ENCODE measurements around the gene C17orf58. TPM values are rescaled to one million over a fixed set of nuclear protein-coding genes. Genes with fewer than 3 reads are reported as not detected.
"Not testable (repeated sequence)": the region's sequence is repeated elsewhere in the genome, so short reads cannot be mapped to it uniquely, and the experiment has no call there.

C17orf58 gene
- total RNA-seq = 10 to 100 TPM; 19.2 to 24.6 TPM

DNA sequence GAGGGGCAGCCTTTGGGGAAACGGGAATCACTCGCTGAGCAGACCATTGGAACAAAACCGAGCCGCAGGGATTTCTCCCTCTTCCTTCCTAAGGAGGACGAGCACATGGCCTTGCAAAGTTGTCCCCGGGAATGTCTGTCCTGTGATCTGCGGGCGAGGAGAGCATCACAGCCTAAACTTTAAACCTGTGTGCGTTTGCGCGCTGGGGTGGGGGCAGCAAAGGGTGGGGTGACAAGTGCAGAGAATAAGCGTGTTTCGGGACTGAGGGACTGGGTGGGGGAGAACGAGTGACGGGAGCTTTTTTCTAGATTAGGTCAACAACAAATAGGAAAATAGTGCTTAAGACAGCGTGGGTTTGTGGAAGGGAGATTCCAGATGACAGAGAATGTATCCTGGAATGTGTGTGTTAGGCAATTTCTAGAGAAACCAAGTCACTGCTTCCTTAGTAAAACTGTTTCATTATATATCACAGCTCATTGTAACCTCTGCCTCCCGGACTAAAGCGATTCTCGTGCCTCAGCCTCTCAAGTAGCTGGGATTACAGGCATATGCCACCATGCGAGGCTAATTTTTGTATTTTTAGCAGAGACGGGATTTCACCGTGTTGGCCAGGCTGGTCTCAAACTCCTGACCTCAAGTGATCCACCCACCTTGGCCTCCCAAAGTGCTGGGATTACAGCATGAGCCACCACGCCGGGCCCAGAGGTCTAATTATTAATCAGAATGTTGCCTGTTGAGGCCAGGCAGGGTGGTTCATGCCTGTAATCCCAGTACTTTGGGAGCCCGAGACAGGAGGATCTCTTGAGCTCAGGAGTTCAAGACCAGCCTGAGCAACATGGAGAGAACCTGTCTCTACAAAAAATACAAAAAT, at the start of gene C17orf58:
Gene C17orf58, minus strand, starts transcription at position 169 of the 871 bp plus-strand sequence. CDS start 271 bp downstream, outside the sequence.
- H3K9me3 Mint-ChIP-seq; DNase-seq (ENCODE audit: low spot score); ATAC-seq; H3K36me3 Mint-ChIP-seq: not testable (repeated sequence)
- H3K27me3 Mint-ChIP-seq = peaks cover 16 to 19% of the 10 kb centered on the region in 2 donors
- peaks cover 30 to 34% of the 10 kb centered on the region in 2 donors for H3K4me1 Mint-ChIP-seq (ENCODE audit: low read depth in 2 of 2)
- peak within 1 kb of the TSS; percentile 79 to 92 for H3K27ac Mint-ChIP-seq
- H3K4me3 Mint-ChIP-seq = peak within 1 kb of the TSS; percentile 94

DNA sequence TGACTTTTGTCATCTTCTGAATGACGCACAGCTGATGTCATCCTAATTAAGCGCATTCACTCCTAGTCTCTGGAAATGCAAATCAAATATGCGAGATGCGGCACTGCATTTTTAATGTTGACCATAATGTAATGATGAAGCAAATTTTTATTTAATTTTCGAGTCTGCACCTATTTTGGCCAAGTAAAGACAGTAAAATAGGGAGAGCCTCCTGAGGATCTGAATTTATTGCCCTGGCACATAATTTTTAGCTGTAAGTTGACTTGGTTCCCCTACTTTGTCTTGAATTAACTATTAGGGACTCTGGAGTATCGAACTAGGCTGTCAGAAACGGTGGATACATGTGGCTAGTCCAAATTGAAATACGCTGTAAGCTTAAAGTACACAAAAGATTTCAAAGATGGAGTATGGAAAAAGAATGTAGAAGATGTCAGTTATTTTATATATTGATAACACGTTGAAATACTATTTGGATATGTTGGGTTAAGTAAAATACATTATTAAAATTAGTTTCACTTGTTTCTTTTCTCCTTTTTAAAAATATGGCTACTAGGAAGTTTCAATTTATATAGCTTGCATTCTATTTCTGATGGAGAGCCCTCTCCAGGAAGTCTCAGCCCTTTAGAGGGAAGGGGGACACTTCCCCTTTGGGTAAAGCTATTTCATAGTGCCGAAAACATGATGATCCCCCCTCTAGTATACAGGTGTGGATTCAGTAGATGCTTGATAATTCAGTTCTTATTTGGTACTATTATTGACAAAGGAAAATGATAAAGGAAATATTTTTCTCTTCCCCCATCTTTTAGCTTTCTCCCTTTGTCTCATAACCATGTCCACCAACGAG, 40.3 kb upstream of the C17orf58 start:
- Mint-ChIP-seq H3K4me3 (peak overlapping the region; percentile 91), H3K36me3 (peaks cover 21% of the 10 kb centered on the region), H3K4me1 (ENCODE audit: low read depth in 2 of 2) (peaks cover 8 to 12% of the 10 kb centered on the region in 2 donors), H3K9me3 (no peaks in the 10 kb centered on the region), H3K27me3 (no peaks in the 10 kb centered on the region), H3K27ac (peak overlapping the region; percentile 86 to 92)
- ATAC-seq = no peak
- DNase-seq (ENCODE audit: low spot score) = no peak

DNA sequence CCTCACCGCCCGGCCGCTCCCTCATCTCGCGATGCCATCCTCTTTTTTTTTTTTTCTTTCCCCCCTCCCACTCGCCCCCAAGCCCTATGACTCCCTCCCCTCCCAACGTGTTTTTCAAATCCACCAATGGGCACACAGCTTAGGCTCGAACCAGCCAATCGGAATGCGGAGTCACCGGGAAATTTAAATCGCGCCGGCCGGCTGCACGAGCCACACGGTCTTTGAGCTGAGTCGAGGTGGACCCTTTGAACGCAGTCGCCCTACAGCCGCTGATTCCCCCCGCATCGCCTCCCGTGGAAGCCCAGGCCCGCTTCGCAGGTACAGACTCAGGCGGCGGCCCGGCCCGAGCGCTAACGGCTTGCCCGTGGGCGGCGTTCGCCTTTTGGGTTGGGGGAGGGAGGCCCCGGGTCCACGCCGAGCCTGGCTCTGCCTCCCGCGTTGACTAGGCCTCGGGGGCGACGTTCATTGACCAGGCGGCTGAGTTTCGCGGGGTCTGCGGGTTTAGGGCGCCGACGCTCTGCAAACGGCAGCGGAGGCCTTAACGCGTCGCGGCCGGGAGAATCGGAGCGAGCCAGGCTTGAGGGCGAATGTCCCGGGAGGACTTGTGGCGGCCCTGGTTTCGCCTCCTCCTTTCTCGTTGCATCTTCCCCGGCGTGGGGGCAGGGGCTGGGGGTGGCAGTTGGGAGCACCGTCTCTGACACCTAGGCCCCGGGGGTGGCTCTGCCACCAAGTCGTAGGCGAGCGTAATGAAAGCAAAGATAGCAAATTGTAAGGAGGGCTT, 39.4 kb upstream of the C17orf58 start, which contains the start of gene KPNA2:
Gene KPNA2, plus strand, starts transcription at position 213 of the 781 bp plus-strand sequence. CDS start 1,398 bp downstream, outside the sequence.
- Mint-ChIP-seq H3K4me3 (peak within 1 kb of the TSS; percentile 91), H3K4me1 (ENCODE audit: low read depth in 2 of 2) (peaks cover 8 to 12% of the 10 kb centered on the region in 2 donors), H3K27me3 (no peaks in the 10 kb centered on the region), H3K36me3 (peaks cover 18% of the 10 kb centered on the region), H3K27ac (peak within 1 kb of the TSS; percentile 86 to 92), H3K9me3 (no peaks in the 10 kb centered on the region)
- peak; percentile 95 for DNase-seq (ENCODE audit: low spot score)
- ATAC-seq = peak; percentile 95 to 96

DNA sequence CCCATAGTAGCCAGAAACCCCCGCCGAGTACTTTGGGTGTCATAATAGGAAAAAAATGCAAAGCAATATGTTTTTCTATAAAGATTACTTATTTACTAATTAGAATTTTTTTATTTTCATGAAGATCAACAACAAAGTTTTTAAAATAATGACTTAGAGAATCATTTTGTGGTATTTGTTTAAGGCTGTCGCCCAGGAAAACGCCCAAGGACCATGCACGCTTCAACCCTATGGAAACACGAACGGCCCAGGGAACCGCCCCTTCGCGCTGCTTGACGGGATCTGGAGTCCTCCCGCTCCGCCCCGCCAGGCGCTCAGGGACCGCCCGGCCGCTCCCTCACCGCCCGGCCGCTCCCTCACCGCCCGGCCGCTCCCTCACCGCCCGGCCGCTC, 38.9 kb upstream of the C17orf58 start:
- ATAC-seq = peak; percentile 92 to 93
- peak; percentile 94 for DNase-seq (ENCODE audit: low spot score)
- Mint-ChIP-seq H3K9me3 (no peaks in the 10 kb centered on the region), H3K27me3 (no peaks in the 10 kb centered on the region), H3K4me1 (ENCODE audit: low read depth in 2 of 2) (peaks cover 8 to 12% of the 10 kb centered on the region in 2 donors), H3K27ac (peak overlapping the region; percentile 86 to 92), H3K36me3 (peaks cover 14% of the 10 kb centered on the region), H3K4me3 (peak overlapping the region; percentile 91)

DNA sequence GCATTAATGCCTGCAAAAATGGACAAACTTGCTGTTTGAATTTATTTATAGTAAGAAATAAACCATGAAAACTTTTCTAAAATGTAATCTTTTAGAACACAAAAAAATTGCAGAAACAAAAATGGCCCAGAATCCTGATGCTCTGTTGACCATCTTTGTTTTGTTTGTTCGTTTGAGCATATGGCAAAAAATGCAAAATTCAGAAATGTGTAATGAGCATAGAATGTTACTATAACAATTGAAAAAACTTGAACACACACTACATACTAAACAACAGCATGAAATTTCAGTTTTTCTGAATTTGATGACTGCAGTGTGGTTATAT, 38.1 kb upstream of the C17orf58 start:
- DNase-seq (ENCODE audit: low spot score) (no peak), ATAC-seq (no peak)
- Mint-ChIP-seq H3K27me3 (no peaks in the 10 kb centered on the region), H3K36me3 (peaks cover 12% of the 10 kb centered on the region), H3K4me3 (no peak overlapping the region), H3K4me1 (ENCODE audit: low read depth in 2 of 2) (peaks cover 8 to 12% of the 10 kb centered on the region in 2 donors), H3K27ac (no peak overlapping the region), H3K9me3 (no peaks in the 10 kb centered on the region)

DNA sequence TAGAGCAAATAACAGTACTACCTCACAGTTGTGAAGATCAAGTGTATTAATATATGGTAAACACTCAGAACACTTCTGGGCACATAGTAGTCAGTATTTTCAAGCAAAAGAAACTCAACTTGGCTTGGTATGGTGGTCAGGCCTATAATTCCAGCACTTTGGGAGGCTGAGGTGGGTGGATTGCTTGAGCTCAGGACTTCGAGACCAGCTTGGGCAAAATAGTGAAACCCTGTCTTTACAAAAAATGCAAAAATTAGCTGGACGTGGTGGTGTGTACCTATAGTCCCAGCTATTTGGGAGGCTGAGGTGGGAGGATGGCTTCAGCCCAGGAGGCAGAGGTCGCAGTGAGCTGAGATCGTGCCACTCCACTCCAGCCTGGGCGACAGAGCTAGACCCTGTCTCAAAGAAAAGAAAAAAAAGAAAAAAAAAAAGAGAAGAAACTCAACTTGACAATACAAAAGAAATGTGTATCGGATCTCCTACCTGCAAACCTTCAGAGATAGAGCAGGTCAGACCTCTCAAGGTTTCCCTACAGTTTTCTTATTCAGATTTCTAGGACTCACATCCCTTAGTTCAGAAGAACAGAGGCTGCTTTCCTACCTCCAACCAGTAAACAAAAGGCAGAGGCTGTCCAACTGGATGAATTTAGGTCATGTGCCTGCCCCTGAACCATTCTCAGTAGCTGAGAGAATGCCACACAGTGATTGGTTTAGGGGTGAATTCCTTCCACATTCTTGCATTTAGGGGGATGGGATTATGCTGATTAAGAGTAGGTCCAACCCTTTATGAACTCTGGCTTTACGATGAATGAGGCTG, 37.6 kb upstream of the C17orf58 start:
- no peak overlapping the region for H3K27ac Mint-ChIP-seq
- no peaks in the 10 kb centered on the region for H3K9me3 Mint-ChIP-seq
- no peak overlapping the region for H3K4me3 Mint-ChIP-seq
- peaks cover 8 to 12% of the 10 kb centered on the region in 2 donors for H3K4me1 Mint-ChIP-seq (ENCODE audit: low read depth in 2 of 2)
- peaks cover 12% of the 10 kb centered on the region for H3K36me3 Mint-ChIP-seq
- DNase-seq (ENCODE audit: low spot score) = no peak
- no peaks in the 10 kb centered on the region for H3K27me3 Mint-ChIP-seq
- no peak for ATAC-seq

DNA sequence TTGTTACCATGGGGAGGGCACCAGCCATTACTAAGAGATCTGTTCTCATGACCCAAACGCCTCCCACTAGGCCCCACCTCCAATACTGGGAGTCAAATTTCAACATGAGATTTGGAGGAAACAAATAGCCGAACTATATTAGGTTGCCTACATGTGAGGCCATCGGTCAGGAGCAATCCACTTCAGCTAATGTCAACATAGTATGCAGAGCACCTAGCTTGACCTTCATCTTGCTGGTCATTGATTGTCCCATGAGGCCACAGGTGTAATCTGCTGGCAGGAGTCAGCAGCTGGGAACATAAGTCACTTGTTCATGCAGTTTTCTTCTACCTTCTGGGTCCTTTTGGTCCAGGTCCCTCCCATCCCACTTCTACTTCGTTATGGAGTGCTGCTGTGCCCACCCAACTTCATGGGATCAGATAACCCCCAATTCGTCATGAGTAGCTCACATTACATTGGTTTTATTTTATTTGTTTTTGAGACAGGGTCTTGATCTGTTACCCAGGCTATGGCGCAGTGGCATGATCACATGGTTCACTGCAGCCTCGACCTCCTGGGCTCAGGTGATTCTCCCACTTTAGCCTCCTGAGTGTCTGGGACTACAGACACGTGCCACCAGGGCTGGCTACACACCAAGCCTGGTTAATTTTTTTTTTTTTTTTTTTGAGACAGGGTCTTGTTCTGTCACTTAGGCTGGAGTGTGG, 33.4 kb upstream of the C17orf58 start:
- Mint-ChIP-seq H3K4me1 (ENCODE audit: low read depth in 2 of 2) (no peaks in the 10 kb centered on the region), H3K4me3 (no peak overlapping the region), H3K27ac (no peak overlapping the region), H3K9me3 (no peaks in the 10 kb centered on the region), H3K36me3 (no peaks in the 10 kb centered on the region), H3K27me3 (no peaks in the 10 kb centered on the region)
- ATAC-seq (no peak), DNase-seq (ENCODE audit: low spot score) (no peak)

DNA sequence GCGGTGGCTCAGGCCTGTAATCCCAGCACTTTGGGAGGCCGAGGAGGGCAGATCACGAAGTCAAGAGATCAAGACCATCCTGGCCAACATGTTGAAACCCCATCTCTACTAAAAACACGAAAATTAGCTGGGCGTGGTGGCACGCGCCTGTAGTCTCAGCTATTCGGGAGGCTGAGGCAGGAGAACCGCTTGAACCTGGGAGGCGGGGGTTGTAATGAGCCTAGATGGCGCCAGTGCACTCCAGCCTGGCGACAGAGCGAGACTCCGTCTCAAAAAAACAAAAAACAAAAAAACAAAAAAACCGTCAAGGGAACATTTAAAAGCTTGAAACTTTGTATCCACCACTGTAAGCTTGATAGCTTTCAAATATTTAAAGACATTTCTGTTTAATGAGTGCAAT, 26.3 kb upstream of the C17orf58 start:
- not testable (repeated sequence) for H3K36me3 Mint-ChIP-seq; DNase-seq (ENCODE audit: low spot score); H3K9me3 Mint-ChIP-seq; H3K27me3 Mint-ChIP-seq; H3K4me3 Mint-ChIP-seq; ATAC-seq; H3K27ac Mint-ChIP-seq
- H3K4me1 Mint-ChIP-seq (ENCODE audit: low read depth in 2 of 2) = peaks cover 12 to 15% of the 10 kb centered on the region in 2 donors

DNA sequence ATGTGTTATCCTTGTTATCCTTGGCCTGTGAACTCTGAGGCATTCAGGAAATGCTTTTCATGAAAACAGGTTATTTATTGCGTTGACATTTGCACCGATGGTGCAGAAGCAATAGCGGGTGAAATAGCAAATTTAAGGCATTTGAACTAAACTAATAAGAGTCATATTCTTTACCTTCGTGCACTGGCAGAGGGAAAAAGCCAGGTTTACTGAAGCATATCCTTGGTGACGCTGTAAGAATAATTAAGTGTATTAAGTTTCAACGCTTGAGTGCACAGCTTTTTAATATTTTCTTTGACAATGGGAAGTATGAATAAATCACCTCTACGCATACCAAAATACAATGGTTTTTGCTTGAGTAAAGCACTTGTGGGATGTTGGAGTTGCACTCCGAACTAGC, 25.7 kb upstream of the C17orf58 start:
- ATAC-seq (no peak), DNase-seq (ENCODE audit: low spot score) (no peak)
- no peaks in the 10 kb centered on the region for H3K36me3 Mint-ChIP-seq
- H3K9me3 Mint-ChIP-seq = no peaks in the 10 kb centered on the region
- no peaks in the 10 kb centered on the region for H3K27me3 Mint-ChIP-seq
- H3K4me3 Mint-ChIP-seq = no peak overlapping the region
- peaks cover 12 to 15% of the 10 kb centered on the region in 2 donors for H3K4me1 Mint-ChIP-seq (ENCODE audit: low read depth in 2 of 2)
- H3K27ac Mint-ChIP-seq = no peak overlapping the region

DNA sequence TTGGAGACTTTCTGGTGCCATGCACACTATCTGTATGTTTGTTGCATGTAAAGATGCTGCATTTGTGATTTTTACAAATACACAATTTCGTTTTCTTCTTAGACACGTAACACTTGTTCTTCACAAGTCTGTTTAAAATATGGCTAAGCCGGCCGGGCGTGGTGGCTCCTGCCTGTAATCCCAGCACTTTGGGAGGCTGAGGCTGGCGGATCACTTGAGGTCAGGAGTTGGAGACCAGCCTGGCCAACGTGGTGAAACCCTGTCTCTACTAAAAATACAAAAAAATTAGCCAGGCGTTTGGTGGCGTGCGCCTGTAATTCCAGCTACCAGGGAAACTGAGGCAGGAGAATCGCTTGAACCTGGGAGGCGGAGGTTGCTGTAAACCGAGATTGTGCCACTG, 24.5 kb upstream of the C17orf58 start:
- ATAC-seq; H3K27me3 Mint-ChIP-seq; DNase-seq (ENCODE audit: low spot score); H3K36me3 Mint-ChIP-seq; H3K9me3 Mint-ChIP-seq: not testable (repeated sequence)
- peaks cover 12 to 15% of the 10 kb centered on the region in 2 donors for H3K4me1 Mint-ChIP-seq (ENCODE audit: low read depth in 2 of 2)
- H3K4me3 Mint-ChIP-seq = peak overlapping the region; percentile 89
- H3K27ac Mint-ChIP-seq = peak overlapping the region; percentile 89 to 97

DNA sequence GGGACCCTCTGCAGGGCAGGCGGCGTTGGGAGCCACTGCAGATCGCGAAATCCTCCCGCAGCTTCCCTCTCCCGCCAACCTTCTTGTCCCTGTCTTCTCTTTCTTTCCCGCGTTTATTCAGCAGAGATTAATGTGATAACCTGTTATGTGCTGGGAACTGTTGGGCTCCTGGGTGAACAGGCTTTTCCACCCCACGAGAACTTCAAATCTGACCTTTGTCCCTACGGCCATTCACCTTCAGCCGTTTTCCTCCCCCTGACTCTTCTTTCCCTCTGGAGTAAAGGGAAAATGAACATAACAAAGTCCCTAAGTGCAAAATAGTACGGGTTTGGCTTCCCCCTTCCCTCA, 24.1 kb upstream of the C17orf58 start:
- Mint-ChIP-seq H3K27ac (peak overlapping the region; percentile 89 to 97), H3K27me3 (no peaks in the 10 kb centered on the region), H3K4me1 (ENCODE audit: low read depth in 2 of 2) (peaks cover 12 to 15% of the 10 kb centered on the region in 2 donors), H3K9me3 (no peaks in the 10 kb centered on the region), H3K4me3 (peak overlapping the region; percentile 89), H3K36me3 (no peaks in the 10 kb centered on the region)
- DNase-seq (ENCODE audit: low spot score) = no peak
- ATAC-seq = no peak

DNA sequence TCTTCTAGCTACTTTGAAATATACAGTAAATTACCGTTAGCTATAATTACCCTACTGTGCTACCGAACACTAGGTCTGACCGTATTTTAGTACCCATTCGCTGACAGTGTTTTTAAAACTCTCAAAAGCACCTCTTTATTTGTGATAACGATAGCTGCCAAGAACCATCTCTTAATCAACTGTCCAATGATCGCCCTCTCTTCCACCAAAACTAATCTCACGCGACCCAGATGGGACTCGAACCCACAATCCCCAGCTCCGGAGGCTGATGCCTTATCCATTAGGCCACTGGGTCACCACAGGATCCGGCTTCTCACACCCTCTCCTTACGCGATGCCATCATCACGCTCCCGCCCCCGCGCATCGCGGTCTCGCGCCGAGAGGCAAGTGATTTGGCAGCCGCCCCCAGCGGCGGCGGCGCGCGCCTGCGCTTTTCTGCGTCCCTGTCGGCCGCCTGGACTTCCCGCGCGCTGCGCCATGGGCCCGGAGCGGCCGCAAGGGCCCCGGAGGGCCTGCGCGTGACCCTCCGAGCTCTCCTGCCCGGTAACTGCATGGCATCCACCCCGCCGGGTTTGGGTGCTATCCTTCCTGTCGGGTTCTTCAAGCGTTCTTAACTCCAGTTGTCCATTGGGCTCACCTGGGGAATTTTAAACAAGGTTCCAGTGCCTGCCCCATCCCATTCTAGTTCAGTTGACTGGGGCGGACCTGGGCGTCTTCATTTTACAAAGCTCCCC, 23.6 kb upstream of the C17orf58 start:
- no peaks in the 10 kb centered on the region for H3K36me3 Mint-ChIP-seq
- H3K27me3 Mint-ChIP-seq = no peaks in the 10 kb centered on the region
- peak overlapping the region; percentile 89 to 97 for H3K27ac Mint-ChIP-seq
- H3K4me3 Mint-ChIP-seq = peak overlapping the region; percentile 89
- DNase-seq (ENCODE audit: low spot score) (peak; percentile 98), ATAC-seq (peak; percentile 97)
- no peaks in the 10 kb centered on the region for H3K9me3 Mint-ChIP-seq
- H3K4me1 Mint-ChIP-seq (ENCODE audit: low read depth in 2 of 2) = peaks cover 12 to 15% of the 10 kb centered on the region in 2 donors

All from natural killer cell treated with Interleukin-12 subunit alpha and Interleukin-12 subunit beta and Interleukin-15 and Interleukin-18, amount 100 ng/mL, for 72 hours (primary cell).